SJSA1 (cell line): ENCODE measurements around the gene SCLT1. TPM values are rescaled to one million over a fixed set of nuclear protein-coding genes. Genes with fewer than 3 reads are reported as not detected.

Experiments used
- DNase-seq, 2 experiments: peaks; one replicate each; pipeline ENCODE4 v3.0.0-alpha.2; 2015 to 2020; ENCODE audit warnings: low spot score in 2 of 2, low read depth in 1 of 2
- H3K27ac ChIP-seq: fragments of 250-450 bp; sonication (Bioruptor Pico); 2 replicates; pipeline ENCODE4 v1.5.1; 2020; ENCODE audit warnings: mild to moderate bottlenecking, moderate library complexity
- H3K27me3 ChIP-seq: fragments of 250-450 bp; sonication (Bioruptor Pico); replicated peaks from 2 replicates; pipeline ENCODE4 v1.5.1; 2020; ENCODE audit warnings: mild to moderate bottlenecking, moderate library complexity
- H3K36me3 ChIP-seq: fragments of 250-450 bp; sonication (Bioruptor Pico); 2 replicates; pipeline ENCODE4 v1.5.1; 2020; ENCODE audit warnings: mild to moderate bottlenecking
- H3K4me1 ChIP-seq: fragments of 250-450 bp; sonication (Bioruptor Pico); replicated peaks from 2 replicates; pipeline ENCODE4 v1.6.1; 2021; ENCODE audit warnings: mild to moderate bottlenecking
- H3K4me3 ChIP-seq: fragments of 250-450 bp; sonication (Bioruptor Pico); 2 replicates; pipeline ENCODE4 v1.5.1; 2020; ENCODE audit warnings: mild to moderate bottlenecking
- H3K9me3 ChIP-seq: fragments of 250-450 bp; sonication (Bioruptor Pico); replicated peaks from 2 replicates; pipeline ENCODE4 v1.5.1; 2020; ENCODE audit warnings: mild to moderate bottlenecking
- total RNA-seq: library from RNA; depleted of rRNA; stranded (reverse); fragments of >200 nt; shearing (Covaris generic); gene quantifications from 2 replicates; pipeline ENCODE4 v1.2.3, GENCODE V29; 2014

The SCLT1 gene
- total RNA-seq, 1 experiment from 2014 or later: 33.7 TPM

DNA sequence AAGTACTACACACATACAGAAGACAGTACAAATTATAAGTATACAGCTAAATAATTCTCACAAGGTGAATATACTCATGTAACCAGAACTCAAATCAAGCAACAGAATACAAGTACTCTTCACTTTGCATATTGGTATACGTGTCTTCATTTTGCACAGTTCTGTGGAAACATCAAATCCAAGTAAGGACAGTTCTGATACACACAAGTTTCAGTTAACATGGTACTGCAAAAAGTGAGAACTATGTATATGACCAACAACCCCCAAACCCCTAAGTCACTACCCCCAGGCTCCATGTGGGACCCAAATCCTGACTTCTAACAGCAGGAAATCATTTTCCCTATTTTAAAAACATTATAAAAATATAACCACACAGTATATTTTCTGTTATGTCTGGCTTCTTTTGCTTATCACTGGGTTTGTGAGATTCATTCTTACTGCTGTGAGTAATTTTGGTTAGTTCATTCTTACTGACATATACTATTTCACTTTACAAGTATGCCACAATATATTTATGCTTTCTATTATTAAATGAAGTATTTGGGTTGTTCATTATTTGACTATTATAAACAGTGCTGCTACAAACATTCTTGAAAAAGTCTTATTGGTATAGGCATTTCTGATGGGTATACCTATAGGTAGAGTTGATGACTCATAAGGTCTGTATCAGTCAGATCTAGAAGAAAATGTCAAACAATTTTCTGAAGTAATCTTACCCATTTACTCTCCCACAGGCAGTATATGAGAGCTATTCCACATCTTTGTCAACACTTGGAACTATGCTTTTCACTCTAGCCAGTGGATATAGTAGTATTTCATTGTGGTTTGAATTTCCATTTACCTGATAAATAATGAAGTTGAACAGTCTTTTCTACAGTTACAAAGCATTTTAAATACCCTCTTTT is 47.0 kb downstream of the SCLT1 start:
- Histone ChIP-seq H3K27ac (no peak overlapping the region), H3K4me1 (no peaks in the 10 kb centered on the region), H3K9me3 (no peaks in the 10 kb centered on the region), H3K36me3 (no peaks in the 10 kb centered on the region), H3K4me3 (no peak overlapping the region), H3K27me3 (no peaks in the 10 kb centered on the region)
- no peak for DNase-seq

DNA sequence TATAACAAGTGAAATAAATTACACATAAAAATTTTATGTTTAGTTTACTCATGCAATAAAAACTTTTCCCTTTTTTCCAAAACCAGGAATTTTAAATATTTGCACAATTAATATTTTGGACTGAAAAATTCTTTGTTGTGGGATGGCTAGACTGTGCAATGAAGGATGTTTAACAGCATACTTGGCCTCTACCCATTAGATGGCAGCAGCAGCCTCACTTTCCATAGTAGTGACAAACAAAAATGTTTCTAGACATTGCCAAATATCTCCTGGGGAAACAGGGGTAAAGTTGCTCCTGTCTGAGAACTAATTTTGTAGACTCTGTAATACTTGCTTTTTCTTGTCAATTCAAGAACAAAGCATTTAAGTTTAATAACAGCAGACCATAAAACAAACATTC is 49.8 kb downstream of the SCLT1 start:
- no peaks in the 10 kb centered on the region for H3K9me3 ChIP-seq
- no peaks in the 10 kb centered on the region for H3K27me3 ChIP-seq
- H3K4me3 ChIP-seq: no peak overlapping the region
- no peaks in the 10 kb centered on the region for H3K36me3 ChIP-seq
- no peak for DNase-seq
- no peak overlapping the region for H3K27ac ChIP-seq
- H3K4me1 ChIP-seq: no peaks in the 10 kb centered on the region

DNA sequence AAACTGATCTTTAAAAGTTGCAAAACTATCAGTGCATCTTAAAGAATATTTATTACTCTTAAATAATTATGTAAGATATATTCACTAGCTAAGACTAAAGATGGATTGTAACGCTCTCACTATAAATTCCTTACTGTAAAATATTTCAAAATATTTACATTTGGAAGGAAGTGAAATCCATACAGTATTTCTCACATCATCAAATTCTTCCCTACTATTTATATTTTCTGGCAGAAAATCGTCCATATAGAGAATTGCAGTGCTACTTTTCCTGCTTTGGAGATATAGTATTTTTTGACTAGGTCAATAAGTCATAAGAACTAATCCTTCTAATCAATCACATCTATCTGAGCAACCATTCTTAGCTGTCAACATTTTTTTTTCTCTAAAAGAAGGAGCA is 52.9 kb downstream of the SCLT1 start:
- no peak overlapping the region for H3K27ac ChIP-seq
- DNase-seq: no peak

DNA sequence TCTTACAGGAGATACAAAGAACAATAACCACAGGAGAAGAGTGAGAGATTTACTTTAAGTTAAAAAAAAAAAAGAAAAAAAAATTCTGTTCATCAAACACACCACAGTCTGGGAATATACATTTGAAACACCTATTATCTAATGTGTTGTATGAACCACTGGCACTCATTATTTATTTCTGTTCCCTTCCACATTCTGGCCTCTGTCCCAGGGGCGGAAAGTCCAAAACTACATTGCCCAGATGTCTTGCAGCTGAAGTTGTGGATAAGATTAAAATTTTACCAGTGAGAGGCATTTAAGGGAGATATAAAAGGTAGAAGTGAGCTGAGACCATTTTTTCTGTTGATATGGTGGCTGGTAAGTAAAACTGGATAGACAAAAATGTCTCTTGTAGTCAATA is 56.2 kb downstream of the SCLT1 start:
- Histone ChIP-seq H3K36me3 (no peaks in the 10 kb centered on the region), H3K4me3 (no peak overlapping the region), H3K4me1 (no peaks in the 10 kb centered on the region), H3K27me3 (no peaks in the 10 kb centered on the region), H3K9me3 (no peaks in the 10 kb centered on the region), H3K27ac (no peak overlapping the region)
- DNase-seq: no peak

More for the DNA sequence above, 52.9 kb downstream of the SCLT1 start:
- Histone ChIP-seq H3K27me3 (no peaks in the 10 kb centered on the region), H3K4me3 (no peak overlapping the region), H3K9me3 (no peaks in the 10 kb centered on the region), H3K36me3 (no peaks in the 10 kb centered on the region), H3K4me1 (no peaks in the 10 kb centered on the region)

DNA sequence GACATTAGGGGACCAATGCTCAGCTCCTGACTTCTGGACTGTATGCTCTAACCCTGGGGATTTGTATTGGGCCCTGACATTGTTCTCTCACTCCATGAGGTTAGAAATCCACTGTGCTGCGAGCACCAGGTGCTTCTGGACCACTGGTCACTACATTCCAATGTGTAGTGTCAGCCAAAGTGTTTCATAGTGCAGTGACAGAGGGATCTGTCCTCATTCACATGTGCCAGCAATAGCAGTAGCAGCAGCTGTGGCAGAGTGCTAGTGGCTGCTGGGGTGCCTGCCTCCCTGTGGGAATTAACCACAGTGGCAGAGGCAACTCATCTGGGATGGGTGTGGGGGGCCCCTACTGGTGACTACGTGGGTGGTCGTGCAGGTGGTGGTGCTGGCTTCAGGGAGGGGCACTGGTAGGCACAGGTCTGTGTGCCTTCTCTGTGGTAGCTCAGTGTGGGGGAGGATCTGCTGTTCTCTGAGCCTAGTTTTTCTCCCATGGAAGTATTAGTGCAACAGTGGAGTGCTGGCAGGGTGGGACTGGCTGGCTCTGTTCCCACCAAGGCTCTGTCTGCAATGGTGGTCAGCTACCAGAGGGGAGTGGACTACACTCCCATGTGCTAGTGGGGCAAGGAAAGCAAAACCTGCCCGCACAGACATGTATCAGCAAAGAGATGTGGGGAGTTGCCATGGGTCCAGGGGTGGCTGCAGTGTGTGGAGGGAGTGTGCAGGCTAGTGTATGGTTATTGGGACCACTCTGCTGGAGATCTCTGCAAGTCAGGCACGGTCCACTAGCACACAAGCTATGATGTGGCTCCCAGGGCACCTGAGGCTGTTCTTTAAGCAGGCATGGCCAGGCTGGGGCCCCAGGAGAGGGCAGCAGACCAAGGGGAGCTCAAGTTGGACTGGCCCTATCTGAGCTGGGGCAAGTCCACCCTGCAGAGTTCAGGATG is 78.5 kb downstream of the SCLT1 start:
- H3K36me3 ChIP-seq: peaks cover 7% of the 10 kb centered on the region

DNA sequence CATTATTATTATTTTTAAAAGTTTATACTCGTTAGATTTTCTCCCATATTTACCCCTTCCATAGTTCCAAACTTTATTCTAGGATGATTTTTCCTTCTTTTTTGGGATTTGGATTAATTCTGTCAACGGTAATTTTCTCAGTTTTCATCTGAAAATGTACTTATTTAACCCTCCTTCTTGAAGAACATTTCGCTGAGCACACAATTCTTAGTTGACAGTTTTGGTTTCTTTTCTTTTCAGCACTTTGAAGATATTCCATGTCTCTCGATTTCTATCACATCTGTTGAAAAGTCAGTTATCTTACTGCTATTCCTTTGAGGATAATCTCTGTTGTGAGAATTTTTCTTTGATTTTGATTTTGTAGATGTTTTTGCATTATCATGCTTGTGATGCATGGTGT is 85.2 kb downstream of the SCLT1 start:
- no peaks in the 10 kb centered on the region for H3K27me3 ChIP-seq
- H3K27ac ChIP-seq: no peak overlapping the region
- H3K4me3 ChIP-seq: no peak overlapping the region
- H3K4me1 ChIP-seq: no peaks in the 10 kb centered on the region
- H3K9me3 ChIP-seq: peaks cover 5% of the 10 kb centered on the region; the same call in 1 of the 2 replicates
- no peaks in the 10 kb centered on the region for H3K36me3 ChIP-seq
- DNase-seq: no peak

More for the DNA sequence above, 78.5 kb downstream of the SCLT1 start:
- peaks cover 5% of the 10 kb centered on the region; the same call in 1 of the 2 replicates for H3K9me3 ChIP-seq
- H3K4me3 ChIP-seq: no peak overlapping the region
- H3K27me3 ChIP-seq: no peaks in the 10 kb centered on the region
- no peaks in the 10 kb centered on the region for H3K4me1 ChIP-seq
- H3K27ac ChIP-seq: no peak overlapping the region
- no peak for DNase-seq

DNA sequence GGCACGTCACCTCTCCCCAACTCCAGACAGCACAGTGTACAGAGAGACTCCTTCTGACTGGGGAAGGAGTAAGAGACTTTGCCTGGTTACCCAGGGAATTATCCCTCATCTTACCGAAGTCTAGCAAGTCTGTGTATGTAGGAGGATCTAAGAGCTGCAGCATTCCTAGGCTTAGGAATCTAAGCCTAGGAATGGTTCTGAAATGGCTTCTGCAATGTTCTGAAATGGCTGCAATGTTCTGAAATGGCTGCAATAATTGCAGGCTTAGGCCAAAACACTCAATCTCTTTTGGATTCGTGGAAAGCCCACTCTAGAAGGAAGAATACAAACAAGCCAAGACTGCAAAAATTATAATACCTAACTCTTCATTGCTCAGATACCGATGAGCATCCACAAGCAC is 106.4 kb downstream of the SCLT1 start:
- Histone ChIP-seq H3K9me3 (no peaks in the 10 kb centered on the region), H3K27ac (no peak overlapping the region), H3K27me3 (no peaks in the 10 kb centered on the region), H3K4me1 (no peaks in the 10 kb centered on the region), H3K4me3 (no peak overlapping the region), H3K36me3 (peaks cover 15% of the 10 kb centered on the region)
- no peak for DNase-seq

DNA sequence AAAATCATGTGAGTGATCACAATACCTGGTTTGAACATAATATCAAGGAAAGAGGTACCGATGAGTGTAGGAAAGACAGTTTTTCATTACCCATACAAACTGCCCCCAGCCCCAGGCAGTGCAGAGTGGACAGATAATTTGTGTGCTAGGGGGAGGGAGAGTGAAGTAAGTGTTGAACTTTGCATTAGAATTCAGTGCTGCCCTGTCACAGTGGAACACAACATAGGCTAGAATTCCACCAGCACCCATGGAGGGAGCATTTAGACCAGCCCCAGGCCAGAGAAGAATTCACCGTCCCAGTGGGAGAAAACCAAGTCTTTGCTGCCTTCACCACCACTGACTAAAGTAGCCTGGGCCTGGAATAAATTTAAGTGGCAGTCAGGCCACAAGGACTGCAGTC is 107.3 kb downstream of the SCLT1 start:
- peaks cover 15% of the 10 kb centered on the region for H3K36me3 ChIP-seq
- H3K4me3 ChIP-seq: no peak overlapping the region
- no peaks in the 10 kb centered on the region for H3K9me3 ChIP-seq
- H3K27ac ChIP-seq: no peak overlapping the region
- DNase-seq: no peak
- H3K4me1 ChIP-seq: no peaks in the 10 kb centered on the region
- no peaks in the 10 kb centered on the region for H3K27me3 ChIP-seq

DNA sequence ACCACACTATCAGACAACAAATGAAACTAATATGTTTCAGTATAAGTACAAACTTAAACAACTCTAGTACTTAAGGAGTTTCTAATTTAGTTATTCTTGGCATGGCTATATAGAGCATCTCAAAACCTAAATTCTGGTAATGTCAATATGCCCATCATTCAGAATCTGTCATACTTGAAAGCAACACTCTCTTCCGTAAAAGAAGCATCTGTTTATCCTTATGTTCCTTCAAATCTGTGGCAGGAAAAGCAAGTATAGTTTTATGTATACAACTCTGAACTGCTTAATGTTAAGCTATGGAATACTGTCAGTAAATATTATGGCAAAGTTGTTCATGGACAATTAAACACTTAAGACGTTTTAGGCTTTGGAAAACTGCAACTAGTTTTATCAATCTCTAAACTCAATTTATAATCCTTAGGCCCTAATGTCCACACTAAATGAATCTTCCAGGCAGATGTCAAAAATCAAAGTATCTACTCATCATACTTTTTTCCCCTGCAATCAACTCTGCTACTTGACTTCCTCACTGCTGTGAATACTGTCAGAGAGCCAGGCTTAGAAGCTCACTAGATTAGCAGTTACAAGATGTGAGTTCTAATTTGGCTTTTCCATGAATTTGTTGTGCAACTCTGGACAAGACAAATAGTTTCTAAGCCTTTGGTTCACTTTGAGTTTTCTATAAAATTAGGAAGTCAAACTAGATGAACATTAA is 109.4 kb downstream of the SCLT1 start:
- Histone ChIP-seq H3K4me1 (no peaks in the 10 kb centered on the region), H3K27me3 (no peaks in the 10 kb centered on the region), H3K36me3 (peaks cover 21% of the 10 kb centered on the region), H3K4me3 (no peak overlapping the region), H3K27ac (no peak overlapping the region), H3K9me3 (no peaks in the 10 kb centered on the region)
- DNase-seq: no peak

DNA sequence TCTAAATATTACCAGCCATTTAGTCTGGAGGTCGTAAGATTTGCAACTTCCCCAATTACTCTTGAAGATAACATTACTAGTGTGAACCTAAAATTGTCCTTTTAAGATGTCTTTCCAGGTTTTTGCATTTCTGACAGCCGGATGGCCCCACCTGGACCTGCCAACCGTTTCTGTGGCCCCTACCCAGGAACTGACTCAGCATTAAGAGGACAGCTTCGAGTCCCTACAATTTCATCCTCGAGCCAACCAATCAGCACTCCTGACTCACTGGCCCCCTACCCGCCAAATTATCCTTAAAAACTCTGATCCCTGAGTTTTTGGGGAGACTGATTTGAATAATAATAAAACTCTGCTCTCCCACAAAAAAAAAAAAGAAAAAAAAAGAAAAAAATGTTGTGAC is 112.0 kb downstream of the SCLT1 start:
- no peaks in the 10 kb centered on the region for H3K9me3 ChIP-seq
- no peaks in the 10 kb centered on the region for H3K4me1 ChIP-seq
- H3K27ac ChIP-seq: no peak overlapping the region
- H3K4me3 ChIP-seq: no peak overlapping the region
- no peaks in the 10 kb centered on the region for H3K27me3 ChIP-seq
- no peak for DNase-seq
- H3K36me3 ChIP-seq: peaks cover 13% of the 10 kb centered on the region; the same call in 1 of the 2 replicates

DNA sequence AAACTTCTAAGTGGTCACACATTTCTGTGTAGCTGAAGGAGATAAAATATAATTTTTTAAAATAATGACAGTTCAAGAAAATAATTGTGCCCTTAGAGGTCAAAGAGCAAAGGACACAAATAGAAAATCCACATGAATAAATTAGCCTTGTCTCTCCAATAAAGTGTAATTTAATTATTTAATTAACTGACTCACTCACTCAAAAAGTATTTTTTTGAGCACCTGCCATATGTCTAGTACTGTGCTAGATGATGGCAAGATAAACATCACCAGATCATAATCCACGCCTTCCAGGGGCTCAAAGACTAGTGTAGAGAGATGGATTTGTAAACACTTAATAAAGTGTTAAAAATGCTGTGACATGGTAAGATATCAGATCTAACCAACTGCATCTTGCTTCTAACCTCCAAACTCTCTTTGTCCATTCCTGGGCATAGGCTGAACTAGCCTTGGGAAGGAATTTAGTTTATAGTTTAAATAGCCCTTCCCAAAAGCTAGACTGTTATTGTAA is 112.5 kb downstream of the SCLT1 start:
- Histone ChIP-seq H3K4me3 (no peak overlapping the region), H3K4me1 (no peaks in the 10 kb centered on the region), H3K27me3 (no peaks in the 10 kb centered on the region), H3K36me3 (peaks cover 9% of the 10 kb centered on the region; the same call in 1 of the 2 replicates), H3K27ac (no peak overlapping the region), H3K9me3 (no peaks in the 10 kb centered on the region)
- no peak for DNase-seq

DNA sequence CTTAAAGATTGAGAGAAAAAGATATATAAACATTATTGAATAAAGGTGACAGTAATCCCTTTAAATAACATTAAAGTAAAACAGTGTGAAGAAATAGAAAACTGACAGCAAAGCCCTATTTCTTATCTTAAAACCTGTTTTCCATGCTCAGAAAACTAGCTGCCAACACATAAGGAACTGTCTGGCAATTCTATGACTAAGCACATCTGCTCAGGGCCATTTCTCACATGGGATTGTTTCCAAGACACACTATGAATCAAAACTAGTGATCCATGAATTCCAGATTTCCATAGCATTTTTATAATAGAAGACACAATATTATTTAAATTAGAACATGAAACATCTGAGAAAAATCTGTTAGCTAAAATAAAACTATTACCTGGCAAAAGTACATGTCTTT is 113.4 kb downstream of the SCLT1 start:
- Histone ChIP-seq H3K36me3 (peaks cover 7% of the 10 kb centered on the region; the same call in 1 of the 2 replicates), H3K4me1 (no peaks in the 10 kb centered on the region), H3K9me3 (no peaks in the 10 kb centered on the region), H3K27me3 (no peaks in the 10 kb centered on the region), H3K4me3 (no peak overlapping the region), H3K27ac (no peak overlapping the region)
- no peak for DNase-seq

DNA sequence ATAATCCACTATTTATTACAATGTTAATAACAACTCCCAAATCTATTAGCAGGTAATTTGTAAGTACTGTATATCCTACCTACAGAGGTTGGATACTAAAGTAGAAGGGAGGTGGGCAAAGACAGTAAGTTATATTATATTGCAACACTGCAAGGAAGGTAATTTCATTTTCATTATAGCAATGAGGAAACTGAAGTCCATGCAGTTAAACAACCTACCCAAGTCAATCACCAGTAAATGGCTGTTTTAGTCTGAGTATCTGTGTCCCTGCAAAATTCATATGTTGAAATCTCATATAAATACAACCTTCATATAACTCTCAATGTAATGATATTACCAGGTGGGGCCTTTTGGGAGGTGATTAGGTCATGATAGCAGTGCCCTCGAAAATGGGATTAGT is 114.4 kb downstream of the SCLT1 start:
- Histone ChIP-seq H3K36me3 (peaks cover 7% of the 10 kb centered on the region; the same call in 1 of the 2 replicates), H3K4me1 (no peaks in the 10 kb centered on the region), H3K27ac (no peak overlapping the region), H3K27me3 (no peaks in the 10 kb centered on the region), H3K9me3 (no peaks in the 10 kb centered on the region), H3K4me3 (no peak overlapping the region)
- no peak for DNase-seq
